HepG2 (cell line): Measurements from ENCODE around the gene SEMA5B. TPM values are rescaled to one million over a fixed set of nuclear protein-coding genes. Genes with fewer than 3 reads are reported as not detected.

ENCODE experiments used
- ATAC-seq: fragments of 200-7000 bp; cut with Tn5 transposase; 3 replicates; pipeline ENCODE4 v1.9.1; 2020; ENCODE audit warnings: mild to moderate bottlenecking, moderate library complexity
- BruUV-seq: library from RNA; stranded (reverse); fragments of 400-500 nt; replicated peaks from 2 replicates; lab custom pipeline; 2021; lab: Mats Ljungman, UMichigan
- CTCF ChIA-PET: fragments of 300-600 bp; formaldehyde crosslinking; extraction: SDS; loops from one replicate; lab custom pipeline; 2021; ENCODE audit warnings: low total read pairs, inconsistent platforms, low intra/inter-chr PET ratio; lab: Yijun Ruan, JAX
- POLR2A ChIA-PET: fragments of 350-600 bp; sonication (Branson Sonifier 250); formaldehyde crosslinking; loops from one replicate; lab custom pipeline; 2020; ENCODE audit warnings: antibody characterized with exemption, inconsistent platforms; lab: Yijun Ruan, JAX
- DNase-seq: peaks from one replicate; pipeline ENCODE4 v3.0.0-alpha.2; 2015; ENCODE audit warnings: low spot score
- FAIRE-seq: peaks from 3 replicates; lab custom pipeline; 2011; peaks lifted over from hg19 to GRCh38; lab: Jason Lieb, UNC
- H2AFZ ChIP-seq: one replicate; pipeline ENCODE4 v1.6.1; 2011; ENCODE audit warnings: low read length, inconsistent platforms
- H3K27ac ChIP-seq: fragments of 300-600 bp; 3 replicates; pipeline ENCODE4 v1.8.0; 2011; ENCODE audit warnings: mixed run types, mild to moderate bottlenecking, mixed read lengths, low read length, inconsistent platforms; ENCODE audit not compliant: insufficient read depth; ENCODE audit errors: extremely low read length
- H3K27me3 ChIP-seq, 2 experiments: fragments of 200-600 bp in 1 of 2; 2 replicates in 1 of 2; 3 replicates in 1 of 2; pipeline versions ENCODE4 v1.6.0 to v1.8.0; 2011; ENCODE audit warnings: low read length in 2 of 2, mild to moderate bottlenecking in 2 of 2, moderate library complexity in 2 of 2, inconsistent platforms in 1 of 2; ENCODE audit not compliant: insufficient read depth in 2 of 2, control insufficient read depth in 1 of 2
- H3K36me3 ChIP-seq, 2 experiments: fragments of 200-600 bp in 1 of 2; replicated peaks in 1 of 2; 2 replicates in 1 of 2; 3 replicates in 1 of 2; pipeline versions ENCODE4 v1.5.1 to v1.8.0; 2011; ENCODE audit warnings: low read length in 2 of 2, inconsistent platforms in 1 of 2; ENCODE audit not compliant: insufficient read depth in 2 of 2, control insufficient read depth in 1 of 2
- H3K4me1 ChIP-seq: 2 replicates; pipeline ENCODE4 v1.5.1; 2012; ENCODE audit warnings: low read length, inconsistent platforms; ENCODE audit not compliant: insufficient read depth
- H3K4me2 ChIP-seq: 2 replicates; pipeline ENCODE4 v1.6.0; 2011; ENCODE audit warnings: low read depth, low read length, inconsistent platforms
- H3K4me3 ChIP-seq, 3 experiments: fragments of 200-600 bp in 1 of 3; sonication (generic), shearing (Covaris generic) in 1 of 3; replicated peaks in 1 of 3; 2 replicates each; pipeline ENCODE4 v1.5.1; 2011 to 2016; ENCODE audit warnings: low read length in 3 of 3, inconsistent platforms in 2 of 3, low read depth in 2 of 3, mild to moderate bottlenecking in 2 of 3, control low read depth in 1 of 3, mixed read lengths in 1 of 3; ENCODE audit not compliant: insufficient read depth in 1 of 3
- H3K79me2 ChIP-seq: one replicate; pipeline ENCODE4 v1.6.1; 2011; ENCODE audit warnings: low read length, inconsistent platforms; ENCODE audit not compliant: insufficient read depth
- H3K9ac ChIP-seq: 2 replicates; pipeline ENCODE4 v1.6.0; 2011; ENCODE audit warnings: mild to moderate bottlenecking, low read depth, low read length, inconsistent platforms; ENCODE audit not compliant: insufficient read depth
- H3K9me3 ChIP-seq: 2 replicates; pipeline ENCODE4 v1.5.1; 2012; ENCODE audit warnings: mild to moderate bottlenecking, low read length
- H4K20me1 ChIP-seq: 2 replicates; pipeline ENCODE4 v1.6.0; 2011; ENCODE audit warnings: inconsistent platforms, mild to moderate bottlenecking, low read length, moderate library complexity; ENCODE audit not compliant: insufficient read depth
- ARNT2 ChIP-seq: sonication (generic); formaldehyde crosslinking; IDR thresholded peaks from 2 replicates; pipeline ENCODE4 v1.8.0; 2022; ENCODE audit warnings: mild to moderate bottlenecking, low read depth, missing genetic modification reagents, moderate library complexity
- CENPT ChIP-seq: sonication (generic); formaldehyde crosslinking; IDR thresholded peaks from 2 replicates; pipeline ENCODE4 v1.8.0; 2022; ENCODE audit warnings: low read depth, mild to moderate bottlenecking, moderate library complexity, missing genetic modification reagents
- ELK4 ChIP-seq: sonication (generic); formaldehyde crosslinking; IDR thresholded peaks from 2 replicates; pipeline ENCODE4 v1.9.0; 2021; ENCODE audit warnings: missing genetic modification reagents, borderline replicate concordance
- GTF3A ChIP-seq: sonication (generic); formaldehyde crosslinking; conservative IDR thresholded peaks from 2 replicates; pipeline ENCODE4 v1.4.0; 2020; ENCODE audit warnings: mild to moderate bottlenecking, missing genetic modification reagents
- RBM39 ChIP-seq: fragments of 200-400 bp; formaldehyde crosslinking; IDR thresholded peaks from one replicate; pipeline ENCODE4 v1.6.1; 2018; ENCODE audit warnings: antibody characterized with exemption, mild to moderate bottlenecking, low read depth, low read length; ENCODE audit not compliant: poor library complexity, severe bottlenecking
- SOX5 ChIP-seq: IDR thresholded peaks from 2 replicates; pipeline ENCODE4 v1.6.1; 2016; ENCODE audit warnings: borderline replicate concordance
- ZBTB1 ChIP-seq: sonication (generic); formaldehyde crosslinking; IDR thresholded peaks from 2 replicates; pipeline ENCODE4 v1.4.0; 2020; ENCODE audit warnings: missing genetic modification reagents, borderline replicate concordance
- ZSCAN22 ChIP-seq: sonication (generic); formaldehyde crosslinking; IDR thresholded peaks from 2 replicates; pipeline ENCODE4 v1.4.0; 2020; ENCODE audit warnings: mild to moderate bottlenecking, missing genetic modification reagents
- WGBS: methylation state at CpG from one replicate; pipeline ENCODE4 v1.1.6; 2017; ENCODE audit warnings: low lambda C conversion rate; 5-methylcytosine and 5-hydroxymethylcytosine counted together
- in situ Hi-C: cut with HindIII; loops from 2 replicates; pipeline ENCODE4 v1.10.0; 2017; ENCODE audit warnings: low pct_unique_long_range_greater_than_20kb; ENCODE audit not compliant: extremely low pct_ligation_motif_present
- intact Hi-C: fragments of 100-400 bp; cut with micrococcal nuclease; formaldehyde crosslinking; loops from one replicate; pipeline ENCODE4 v1.10.0; 2022; ENCODE audit not compliant: unreplicated experiment
- polyA plus RNA-seq, 8 experiments: library from polyadenylated mRNA; depleted of rRNA in 3 of 8; stranded (reverse) in 7 of 8; unstranded in 1 of 8; fragments of >200 nt; fragmentation: Illumina TruSeq in 4 of 8; extraction: Trizol in 4 of 8; gene quantifications; 2 replicates each; pipeline versions ENCODE4 v1.2.1 to v1.2.3, GENCODE V29; 2011 to 2016; ENCODE audit warnings: low read depth in 4 of 8, missing spikeins in 1 of 8, mixed read lengths in 1 of 8; ENCODE audit not compliant: insufficient read depth in 1 of 8
- total RNA-seq, 5 experiments: library from RNA; depleted of rRNA; stranded (reverse); fragments of >200 nt; fragmentation: Illumina TruSeq; extraction: Trizol; gene quantifications; 2 replicates each; pipeline ENCODE4 v1.2.3, GENCODE V29; 2016; ENCODE audit warnings: low read depth in 1 of 5

The SEMA5B gene
- total and polyA plus RNA-seq, 2 of the 13 experiments (the other 11 are each of a cell fraction or from before 2014, with no cell fraction given), result not detected

- in situ Hi-C loops, result no loop called here
- H4K20me1 ChIP-seq, result no peaks in the 10 kb centered on the region
- H2AFZ ChIP-seq, result no peak overlapping the region
- H3K4me3 ChIP-seq, result no peak overlapping the region
- DNase-seq (no peak), ATAC-seq (no peak), FAIRE-seq (no peak)
- no peaks in the 10 kb centered on the region for H3K36me3 ChIP-seq
- intact Hi-C loops, result no loop called here
- CTCF ChIA-PET, result no interaction called here
- peaks cover 4 to 28% of the 10 kb centered on the region in 2 experiments; a peak in 3 of 5 replicates for H3K27me3 ChIP-seq
- no peaks in the 10 kb centered on the region for H3K9me3 ChIP-seq
- no peak overlapping the region for H3K9ac ChIP-seq
- H3K27ac ChIP-seq, result no peak overlapping the region
- TF ChIP-seq SOX5 (no peak), RBM39 (no peak), GTF3A (CRISPR knock-in tag) (no peak), ELK4 (CRISPR knock-in tag) (no peak), CENPT (CRISPR knock-in tag) (no peak), ARNT2 (CRISPR knock-in tag) (no peak), ZSCAN22 (CRISPR knock-in tag) (no peak), ZBTB1 (no peak)
- 70% methylated on average over 4 of the region's 4 CpGs for WGBS
- H3K79me2 ChIP-seq, result no peaks in the 10 kb centered on the region
- POLR2A ChIA-PET, result no interaction called here
- no peak overlapping the region for H3K4me2 ChIP-seq
- no TSS peak for BruUV-seq
- H3K4me1 ChIP-seq, result peaks cover 24% of the 10 kb centered on the region
Measured at GRCh38 chr3:122975924-122976293, 51.7 kb downstream of the SEMA5B start.
